GM21528 (cell line): ENCODE measurements around the gene ATP8A2.

ENCODE experiments used
- ATAC-seq: cut with Tn5 transposase; IDR thresholded peaks from one replicate; pipeline ENCODE4 v1.9.1; 2021; ENCODE audit warnings: mild to moderate bottlenecking, moderate library complexity; ENCODE audit not compliant: unreplicated experiment, low FRiP score

ATP8A2 gene

DNA sequence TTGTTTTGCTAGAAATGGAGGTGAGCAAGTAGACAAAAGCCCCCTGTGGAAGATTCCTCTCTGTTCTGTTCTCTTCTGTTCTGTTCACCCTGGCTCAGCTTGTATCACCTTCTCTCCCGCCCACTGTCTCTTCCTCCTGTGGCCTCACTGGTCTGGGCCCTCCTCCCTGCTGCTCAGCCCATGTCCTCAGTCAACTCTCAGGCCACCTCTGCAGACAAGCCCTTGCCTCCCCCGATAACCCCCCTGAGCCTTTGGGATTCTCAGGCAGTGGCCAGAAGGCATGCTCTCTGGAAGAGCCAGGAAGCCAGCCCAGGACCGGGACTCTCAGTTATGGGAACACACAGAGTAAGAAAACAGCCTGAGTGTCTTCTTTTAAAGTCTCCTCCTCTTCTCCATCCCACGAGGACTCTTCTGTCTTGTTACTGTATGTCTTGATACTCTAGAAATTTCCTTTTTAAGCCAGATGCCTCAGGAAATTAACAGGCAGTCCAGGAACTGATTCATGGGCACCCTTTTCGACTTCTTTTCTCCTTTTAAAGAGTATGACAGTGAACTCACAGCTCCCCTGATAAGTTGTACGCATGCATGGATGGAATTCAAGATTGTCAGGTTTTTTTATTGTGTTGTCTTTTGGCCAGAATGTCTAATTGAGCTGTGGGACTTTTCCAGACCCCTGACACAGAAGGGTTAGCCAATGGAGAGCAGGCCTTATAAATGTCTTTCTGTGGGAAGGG, 646.3 kb downstream of the ATP8A2 start:
- no peak for ATAC-seq

DNA sequence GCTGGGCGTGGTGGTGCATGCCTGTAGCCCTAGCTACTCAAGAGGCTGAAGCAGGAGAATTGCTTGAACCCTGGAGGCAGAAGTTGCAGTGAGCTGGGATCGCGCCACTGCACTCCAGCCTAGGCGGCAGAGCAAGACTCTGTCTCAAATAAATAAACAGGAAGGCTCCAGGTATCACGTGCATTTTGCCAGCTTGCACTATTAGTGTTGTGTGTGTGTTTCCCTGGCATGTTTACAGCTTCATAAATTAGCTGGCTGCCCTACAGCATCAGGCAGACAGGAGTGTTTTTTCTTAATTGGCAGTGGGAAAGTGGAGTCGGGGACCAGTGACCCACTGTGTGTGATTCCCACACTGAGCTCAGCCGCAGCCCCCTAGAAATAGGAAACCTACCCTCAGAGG, 647.5 kb downstream of the ATP8A2 start:
- no peak for ATAC-seq

DNA sequence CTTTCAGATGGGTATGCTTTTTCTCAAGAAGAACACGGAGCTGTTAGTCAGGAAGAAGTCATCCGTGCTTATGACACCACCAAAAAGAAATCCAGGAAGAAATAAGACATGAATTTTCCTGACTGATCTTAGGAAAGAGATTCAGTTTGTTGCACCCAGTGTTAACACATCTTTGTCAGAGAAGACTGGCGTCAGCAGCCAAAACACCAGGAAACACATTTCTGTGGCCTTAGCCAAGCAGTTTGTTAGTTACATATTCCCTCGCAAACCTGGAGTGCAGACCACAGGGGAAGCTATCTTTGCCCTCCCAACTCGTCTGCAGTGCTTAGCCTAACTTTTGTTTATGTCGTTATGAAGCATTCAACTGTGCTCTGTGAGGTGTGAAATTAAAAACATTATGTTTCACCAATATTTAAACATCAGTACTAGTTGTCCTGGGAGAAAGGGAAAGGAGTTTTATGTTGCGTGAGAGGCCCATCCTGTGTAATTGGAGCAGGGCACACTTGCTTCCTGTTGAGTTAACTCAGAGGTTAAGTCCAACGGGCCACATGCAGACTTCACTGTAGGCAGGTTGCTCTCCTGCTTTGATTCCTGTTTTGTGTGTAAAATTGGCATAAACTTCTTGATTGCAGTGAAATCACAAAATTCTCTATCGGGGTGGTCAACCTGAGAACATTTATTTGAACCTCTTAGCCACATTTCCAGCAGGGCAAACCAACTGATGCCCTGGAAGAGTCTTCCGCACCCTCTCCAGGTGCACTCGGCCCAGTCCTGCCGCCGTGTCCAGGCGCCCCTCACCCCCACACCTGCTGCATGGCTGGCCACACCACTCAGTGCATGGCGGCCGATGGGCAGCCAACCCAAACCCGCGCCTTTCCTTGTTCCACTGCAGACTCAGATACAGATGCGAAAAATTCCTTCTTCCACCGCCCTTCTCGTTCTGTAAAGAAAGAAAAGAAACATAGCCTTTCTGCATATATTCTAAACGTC, 648.4 kb downstream of the ATP8A2 start:
- ATAC-seq = no peak

DNA sequence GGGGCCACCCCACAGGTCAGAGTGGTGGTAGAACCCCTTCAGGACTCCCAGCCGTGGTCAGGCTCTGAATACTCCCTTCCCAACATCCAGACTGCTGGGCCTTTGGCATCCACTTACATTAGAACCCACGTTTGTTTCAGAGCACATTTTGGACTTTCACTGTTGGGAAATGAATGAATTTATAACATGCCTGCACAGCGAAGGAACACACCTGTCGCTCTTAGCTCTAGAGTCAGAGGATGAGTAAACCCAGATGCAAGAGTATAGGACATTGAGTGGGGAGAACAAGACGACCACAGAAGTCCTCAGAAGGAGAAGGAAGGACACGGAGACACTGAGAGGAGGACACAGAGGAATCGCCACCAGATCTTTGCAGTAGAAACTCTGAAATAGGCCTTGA, 649.1 kb downstream of the ATP8A2 start:
- no peak for ATAC-seq

DNA sequence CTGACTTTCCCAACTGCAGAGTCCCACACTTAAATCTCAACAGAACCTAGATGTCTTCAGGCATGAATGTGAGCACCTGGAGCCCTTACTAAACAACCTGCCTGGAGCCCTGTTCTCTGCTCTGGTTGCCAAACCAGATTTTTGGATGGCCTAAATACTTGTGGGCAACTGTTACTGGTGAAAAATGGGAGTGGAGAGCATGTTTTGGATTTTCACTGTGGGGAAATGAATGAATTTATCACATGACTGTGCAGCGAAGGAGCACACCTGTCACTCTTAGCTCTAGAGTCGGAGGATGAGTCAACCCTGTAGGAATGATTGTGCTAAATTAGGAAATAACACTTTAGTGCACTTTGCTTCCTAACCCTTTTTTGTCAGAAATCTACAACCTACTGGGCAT, 649.7 kb downstream of the ATP8A2 start:
- ATAC-seq = no peak

DNA sequence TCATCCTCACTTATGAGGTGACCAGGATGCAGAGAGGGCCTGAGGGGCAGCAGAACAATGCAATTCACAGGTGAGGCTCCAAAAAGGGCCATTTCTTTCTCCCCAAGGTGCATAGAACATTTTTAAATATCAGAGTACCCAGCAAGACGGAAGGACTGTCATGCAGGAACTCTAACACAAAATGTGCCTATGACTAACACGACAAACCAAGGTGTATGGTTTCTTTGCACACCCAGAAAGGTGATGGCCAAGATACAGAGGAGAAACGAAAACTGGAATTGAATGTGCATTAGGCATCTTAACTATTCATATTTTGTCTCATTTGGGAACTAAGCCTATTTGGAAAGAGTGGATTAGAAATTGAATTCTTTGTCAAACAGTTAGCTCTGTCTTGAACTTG, 650.2 kb downstream of the ATP8A2 start:
- ATAC-seq = no peak

DNA sequence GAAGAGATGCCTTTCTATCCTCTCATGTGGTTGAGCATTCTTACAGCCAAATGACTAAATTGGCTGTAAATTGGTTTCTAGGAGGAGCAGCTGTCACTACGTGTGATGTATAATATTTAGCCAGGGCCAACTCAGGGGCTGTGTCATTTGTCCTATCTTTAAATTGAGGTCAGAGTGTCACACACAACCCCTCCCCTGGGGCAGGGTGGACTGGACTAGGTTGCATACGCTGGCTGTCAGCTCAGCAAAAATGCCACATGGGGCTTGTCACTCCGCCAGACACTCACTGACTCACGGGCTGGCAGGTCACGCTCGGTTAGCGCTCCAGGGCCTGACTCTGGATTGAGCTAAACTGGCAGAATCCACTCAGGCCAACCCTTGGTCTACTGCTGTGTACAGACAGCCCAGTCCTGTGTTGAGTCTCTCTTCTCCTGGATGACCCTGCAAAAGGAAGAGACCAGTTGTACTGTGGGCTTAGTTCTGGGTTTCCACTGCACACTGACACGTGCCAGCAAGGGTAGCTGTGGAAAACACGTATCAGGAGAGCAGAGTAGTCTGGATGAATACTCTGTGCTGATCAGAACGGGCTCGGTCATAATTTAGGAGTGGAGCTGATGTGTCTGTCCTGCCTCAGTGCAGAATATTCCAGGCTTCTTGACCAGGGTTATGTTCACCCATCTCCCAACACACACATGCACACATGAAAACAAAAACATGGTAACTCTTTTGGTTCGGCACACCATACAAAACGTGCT, 650.9 kb downstream of the ATP8A2 start:
- no peak for ATAC-seq

GRCh38 chr13:26024558-26024957, 652.8 kb downstream of the ATP8A2 start:
- ATAC-seq = no peak

DNA sequence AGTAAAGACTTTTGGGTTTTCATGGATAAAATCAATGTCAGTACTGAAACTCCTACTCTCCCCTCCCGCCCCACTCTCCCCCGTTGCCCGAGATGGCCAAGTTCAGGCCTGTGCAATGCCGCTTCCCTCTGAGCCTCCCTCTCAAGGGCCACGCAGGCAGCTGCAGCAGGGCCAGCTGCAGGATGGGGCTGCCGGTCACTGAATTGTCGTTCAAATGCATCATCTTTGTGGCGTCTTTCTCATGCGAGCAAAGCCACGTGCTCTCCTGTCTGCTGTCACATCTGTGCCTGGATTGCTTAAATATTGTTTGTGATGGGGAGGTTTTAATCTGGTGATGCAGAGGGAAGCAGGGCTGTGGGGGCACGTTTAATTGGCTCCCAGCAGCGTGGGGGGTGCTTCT, 653.4 kb downstream of the ATP8A2 start:
- no peak for ATAC-seq

DNA sequence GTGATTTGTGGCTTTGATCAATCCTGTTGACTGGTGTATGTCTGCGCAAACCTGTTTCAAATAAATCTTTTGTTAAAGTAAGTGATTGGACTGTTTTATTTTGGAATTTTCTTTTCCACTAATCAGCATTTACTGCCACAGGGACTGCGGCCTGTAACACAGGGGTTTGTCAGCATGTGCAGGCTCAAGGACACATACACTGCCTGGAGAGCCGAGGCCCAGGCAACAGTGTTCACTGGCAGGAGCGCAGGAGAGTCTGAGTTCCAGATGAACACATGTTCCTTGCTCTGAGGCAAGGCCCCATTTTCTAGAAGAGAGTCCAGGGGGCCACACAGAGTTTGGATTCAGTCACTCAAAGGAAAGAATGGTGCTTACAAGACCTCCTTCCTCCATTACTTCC, 654.0 kb downstream of the ATP8A2 start:
- no peak for ATAC-seq

DNA sequence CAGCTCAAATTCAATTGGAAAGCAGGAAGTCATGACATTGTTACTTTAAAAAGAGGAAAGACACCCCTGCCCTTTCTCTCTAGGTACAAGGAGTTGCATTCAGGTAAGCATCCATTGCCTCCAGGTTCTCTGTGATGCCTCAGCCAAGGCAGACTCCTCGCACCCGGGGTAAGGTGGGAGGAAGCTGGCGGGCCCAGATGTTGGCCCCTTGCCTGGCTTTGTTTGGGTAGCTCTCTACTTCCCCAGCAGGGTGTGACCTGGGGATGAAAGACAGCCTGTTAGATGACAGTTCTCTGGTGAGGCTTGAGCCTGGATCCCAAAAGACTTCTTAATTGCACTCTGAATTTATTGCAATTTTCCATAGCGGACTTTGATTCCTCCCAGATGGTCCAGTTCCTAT, 654.4 kb downstream of the ATP8A2 start:
- no peak for ATAC-seq

DNA sequence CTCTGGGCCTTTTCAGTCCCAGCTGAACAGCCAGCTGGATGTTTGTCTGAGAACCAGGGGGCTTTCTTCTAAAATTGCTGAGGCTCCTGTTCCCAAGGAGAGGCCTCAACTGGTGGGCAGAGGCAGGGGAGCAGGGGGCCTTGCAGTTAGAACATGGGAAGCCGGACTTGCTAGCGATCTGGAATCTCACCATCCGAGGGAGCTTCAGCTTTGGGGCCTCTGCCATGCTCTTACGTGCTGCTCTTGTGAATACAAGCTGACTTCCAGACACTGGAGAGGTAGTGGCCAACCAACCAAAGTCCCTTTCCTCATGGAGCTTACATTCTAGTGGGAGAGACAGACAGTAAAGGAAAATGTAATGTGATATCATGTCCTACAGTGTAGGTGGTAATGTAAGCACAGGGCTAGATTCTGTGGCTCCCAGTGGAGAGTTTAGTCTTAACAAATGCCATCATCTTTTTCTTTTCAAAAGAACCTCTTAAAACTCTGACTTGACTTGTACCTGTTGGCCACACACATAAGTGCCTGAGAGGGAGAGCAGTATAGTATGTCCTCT, 657.9 kb downstream of the ATP8A2 start:
- no peak for ATAC-seq

DNA sequence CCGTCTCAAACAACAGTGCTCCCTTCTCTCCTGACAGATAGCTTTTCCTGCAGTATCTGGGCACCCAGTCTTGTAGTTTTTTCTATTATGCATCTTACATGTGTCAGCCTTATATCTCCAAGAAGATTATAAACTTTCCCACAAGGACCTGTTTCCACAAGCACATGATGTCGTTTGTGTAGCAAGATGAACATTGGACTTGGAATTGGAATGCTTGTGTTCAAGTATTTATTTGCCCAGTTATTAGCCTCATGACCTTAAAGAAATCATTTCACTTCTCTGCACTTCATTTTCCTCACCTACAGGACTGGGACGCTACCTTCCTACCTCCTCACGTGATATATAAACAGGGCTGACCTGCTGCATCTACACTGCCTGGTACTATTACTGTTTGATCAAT, 658.6 kb downstream of the ATP8A2 start:
- ATAC-seq = no peak

- ATAC-seq = no peak
Observed at GRCh38 chr13:26034018-26034417, 662.2 kb downstream of the ATP8A2 start.

GRCh38 chr13:26036383-26036782, 664.6 kb downstream of the ATP8A2 start:
- no peak for ATAC-seq

DNA sequence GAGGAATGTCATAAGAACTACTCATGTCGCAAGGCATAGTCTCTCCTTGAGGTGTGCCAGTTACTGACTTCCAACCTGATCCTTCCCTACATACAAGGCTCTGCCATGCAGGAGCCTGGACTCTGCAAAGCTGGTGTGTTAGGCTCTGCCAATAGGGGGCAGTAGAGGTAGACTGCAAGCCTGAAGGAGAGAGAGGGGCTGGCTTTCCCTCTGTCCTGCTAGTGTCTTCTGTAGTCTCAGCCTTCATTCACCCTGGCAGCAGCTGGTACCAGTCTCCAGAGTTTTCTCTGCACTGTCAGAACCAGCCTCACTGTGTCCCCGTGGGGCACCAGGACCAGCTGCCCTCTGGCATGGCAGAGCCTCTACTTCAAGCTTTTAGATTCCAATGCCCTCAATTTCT, 665.5 kb downstream of the ATP8A2 start:
- ATAC-seq = no peak

DNA sequence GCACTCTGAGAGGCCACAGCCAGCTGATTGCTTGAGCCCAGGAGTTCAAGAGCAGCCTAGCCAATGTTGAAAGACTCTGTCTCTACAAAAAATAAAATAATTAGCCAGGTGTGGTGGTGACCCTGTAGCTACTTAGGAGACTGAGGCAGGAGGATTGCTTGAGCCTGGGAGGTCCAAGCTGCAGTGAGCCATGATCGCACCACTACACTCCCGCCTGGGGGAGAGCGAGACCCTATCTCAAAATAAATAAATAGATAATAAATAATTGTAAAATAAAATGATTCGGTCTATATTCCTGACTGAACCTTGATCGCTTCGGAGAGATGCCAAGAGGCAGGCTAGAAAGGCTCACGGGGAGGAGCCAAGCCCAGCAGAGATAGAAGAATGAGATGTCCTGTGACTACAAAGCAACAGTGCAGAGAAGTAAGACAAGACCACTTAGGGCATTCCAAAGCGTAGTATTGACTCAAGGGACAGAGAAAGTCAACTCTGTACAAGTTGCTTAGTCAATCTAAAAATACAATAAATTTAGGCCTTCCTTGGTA, 667.2 kb downstream of the ATP8A2 start:
- no peak for ATAC-seq

DNA sequence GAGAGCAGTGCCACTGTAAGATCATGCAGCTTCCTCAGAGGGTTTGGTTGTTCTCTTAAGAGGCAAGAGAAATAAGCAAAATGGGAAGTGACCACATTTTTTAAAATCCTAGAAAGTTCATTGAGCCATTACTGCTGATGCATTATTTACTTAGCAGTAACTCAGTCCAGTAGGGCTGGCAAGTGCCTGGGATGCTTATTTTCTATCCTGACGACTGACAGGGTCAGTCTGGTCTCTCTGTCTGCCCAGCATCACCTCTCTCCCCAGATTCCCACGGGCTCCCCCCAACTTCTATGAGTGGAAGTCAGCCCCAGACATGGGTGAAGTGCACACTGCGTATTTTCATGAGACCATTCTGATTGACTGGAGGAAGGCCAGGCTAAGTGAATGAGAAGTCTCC, 669.7 kb downstream of the ATP8A2 start:
- no peak for ATAC-seq

- ATAC-seq = no peak
Observed at GRCh38 chr13:26042785-26043184, 671.0 kb downstream of the ATP8A2 start.

- ATAC-seq = no peak
Observed at GRCh38 chr13:26045142-26045541, 673.4 kb downstream of the ATP8A2 start.
